Measurements from ENCODE around the gene CHRDL2.
"Not testable (repeated sequence)": the region's sequence is repeated elsewhere in the genome, so short reads cannot be mapped to it uniquely, and the experiment has no call there.

GRCh38 chr11:74750598-74750997, 19.4 kb upstream of the CHRDL2 start:
- not testable (repeated sequence) for TF ChIP-seq SP1 (IDR thresholded peaks at IDR 0.05); L3MBTL2 (conservative IDR thresholded peaks at IDR 0.05); PKNOX1 (IDR thresholded peaks at IDR 0.05); BHLHE40 (IDR thresholded peaks at IDR 0.05; ENCODE audit: borderline replicate concordance); TARDBP (IDR thresholded peaks at IDR 0.05); LEF1 (IDR thresholded peaks at IDR 0.05; ENCODE audit: borderline replicate concordance); SUZ12 (IDR thresholded peaks at IDR 0.05); FOXM1 (IDR thresholded peaks at IDR 0.05; ENCODE audit: borderline replicate concordance)
- peak; percentile 63; the same call in 1 of the 2 replicates for TF ChIP-seq ZNF384 (IDR thresholded peaks at IDR 0.05)
